Stimulated activated CD4-positive, alpha-beta T cell treated with anti-CD3 and anti-CD28 coated beads, Interleukin-12 subunit alpha, Interleukin-12 subunit beta, amount 100 ng/mL, for 48 hours (primary cell): ENCODE results near the gene PKP4.

Source experiments
- DNase-seq, 3 donors: peaks; one replicate each; pipeline ENCODE4 v3.0.0-alpha.2; 2020; ENCODE audit warnings: low read depth in 2 of 3, low spot score in 1 of 3

PKP4 gene

DNA sequence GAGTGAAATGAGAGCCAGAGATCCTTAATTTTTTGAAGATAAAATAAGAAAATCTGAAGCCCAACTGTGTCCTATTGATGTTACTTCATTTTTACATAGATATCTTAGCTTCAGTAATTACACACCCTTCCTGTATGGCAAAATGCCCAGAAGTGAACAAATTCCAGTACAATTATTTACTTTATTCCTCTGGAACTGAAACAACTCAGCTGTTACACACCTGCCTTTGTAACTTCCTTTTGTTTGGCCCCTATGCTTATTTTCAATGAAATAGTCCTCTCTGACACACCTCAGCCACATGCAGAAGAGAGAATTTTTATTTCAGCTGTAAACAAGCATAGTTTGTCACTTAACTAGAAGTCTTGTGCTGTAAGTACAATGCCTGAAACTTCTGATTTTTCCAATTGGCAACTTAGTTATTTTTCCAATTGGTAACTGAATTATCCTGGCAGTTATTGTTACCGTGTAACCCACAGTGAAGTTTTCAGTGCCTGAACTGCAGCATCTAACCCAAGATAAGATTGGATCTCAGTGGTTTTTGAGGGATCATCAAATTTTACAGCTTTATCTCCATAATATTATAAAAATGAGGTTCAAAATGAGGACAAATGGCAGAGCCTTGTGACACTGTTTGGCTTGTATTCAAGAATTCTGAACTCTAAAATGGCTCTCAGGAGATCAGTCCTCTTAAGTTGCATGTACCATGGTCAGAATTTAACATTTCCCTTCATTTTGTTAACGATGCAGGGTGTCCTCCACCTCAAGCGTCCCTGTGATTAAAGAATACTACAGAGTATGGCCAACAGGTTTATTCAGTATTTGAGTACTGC, 82.6 kb downstream of the PKP4 start:
- DNase-seq: no peak

DNA sequence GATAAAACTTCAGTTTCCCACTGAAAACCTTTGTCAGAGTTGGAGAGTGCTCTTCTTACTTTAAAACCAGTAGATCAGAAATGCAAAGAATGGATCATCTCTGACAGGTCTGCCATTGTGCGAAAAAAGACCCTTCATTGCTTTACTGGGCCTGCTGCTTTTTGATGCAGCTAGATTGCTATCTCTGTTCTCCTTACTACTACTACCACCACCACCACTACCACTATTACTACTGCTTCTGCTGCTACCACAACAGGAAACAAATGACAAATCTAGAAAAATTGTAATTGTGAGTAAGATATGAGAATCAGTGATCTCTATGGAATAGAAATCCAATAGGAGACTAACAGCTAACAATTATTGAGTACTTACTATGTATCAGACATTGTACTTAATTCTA, 85.8 kb downstream of the PKP4 start:
- DNase-seq: no peak

DNA sequence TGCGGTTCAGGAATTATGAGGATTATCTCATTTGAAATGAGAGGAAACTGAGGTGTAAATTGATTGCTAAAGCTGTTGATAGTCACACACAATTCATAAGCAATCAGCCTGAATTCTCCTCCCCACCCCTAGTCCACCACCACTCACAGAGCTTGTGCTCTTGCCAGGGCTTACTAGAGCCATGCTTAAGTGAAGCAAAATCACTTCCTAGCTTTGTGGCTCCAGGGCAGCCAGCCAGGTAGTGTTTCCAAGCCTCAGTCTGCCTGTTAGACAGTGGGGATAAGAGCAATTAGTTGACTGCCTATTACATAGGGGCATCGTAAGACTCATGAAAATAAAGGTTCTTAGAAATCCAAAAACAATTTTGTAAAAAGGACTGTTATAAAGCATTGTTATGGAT, 87.2 kb downstream of the PKP4 start:
- no peak for DNase-seq

DNA sequence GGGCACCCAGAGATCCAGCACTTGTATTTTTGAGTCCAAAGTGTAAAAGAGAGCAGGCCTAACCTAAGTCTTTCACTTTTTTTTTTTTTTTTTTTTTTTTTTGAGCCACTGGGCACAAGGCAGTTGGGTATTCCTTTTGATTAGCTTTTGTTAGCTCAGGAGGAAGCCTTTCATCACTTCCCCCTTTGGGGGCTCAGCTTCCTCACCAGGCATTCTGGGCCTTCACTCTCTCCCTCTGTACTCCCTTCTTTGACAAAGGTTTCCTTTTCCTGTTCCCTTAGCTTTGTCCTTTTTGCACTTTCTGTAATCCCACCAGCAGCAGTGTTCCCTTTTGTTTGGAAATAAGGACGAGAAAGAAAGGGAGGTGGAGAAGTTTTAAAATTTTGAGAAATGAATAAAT, 88.2 kb downstream of the PKP4 start:
- DNase-seq: no peak

DNA sequence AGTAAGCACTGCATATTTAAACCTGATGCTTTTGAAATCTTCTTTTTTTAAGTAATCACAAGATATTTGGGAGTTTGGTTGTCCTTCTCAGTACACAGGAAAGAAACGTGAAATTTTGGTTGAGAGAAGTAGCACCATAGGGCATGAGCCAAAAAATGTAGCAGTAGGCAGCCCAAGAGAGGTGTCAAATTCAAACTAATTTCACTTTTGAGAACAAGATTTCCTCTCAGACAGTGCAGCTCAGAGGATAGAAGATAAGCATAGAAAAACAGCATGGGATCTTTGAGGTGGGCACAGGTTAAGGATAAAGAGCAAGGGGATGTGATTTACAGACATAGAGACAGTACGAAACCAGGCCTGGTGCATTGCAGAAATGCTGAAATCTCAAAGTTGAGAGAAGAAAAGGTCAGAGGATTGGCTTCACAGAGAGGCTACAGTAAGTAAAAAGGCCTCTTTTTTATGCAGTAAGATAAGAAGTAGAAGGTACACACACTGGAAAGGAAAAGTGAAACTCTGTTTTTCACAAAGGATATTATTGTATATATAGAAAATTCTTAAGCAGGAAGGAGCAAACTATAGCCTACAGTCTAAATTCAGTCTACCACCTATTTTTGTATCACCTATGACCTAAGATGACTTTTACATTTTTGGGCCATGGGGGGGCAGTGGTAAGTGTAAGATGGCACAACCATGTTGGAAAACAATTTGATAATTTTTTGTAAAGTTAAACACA, 89.8 kb downstream of the PKP4 start:
- DNase-seq: no peak

DNA sequence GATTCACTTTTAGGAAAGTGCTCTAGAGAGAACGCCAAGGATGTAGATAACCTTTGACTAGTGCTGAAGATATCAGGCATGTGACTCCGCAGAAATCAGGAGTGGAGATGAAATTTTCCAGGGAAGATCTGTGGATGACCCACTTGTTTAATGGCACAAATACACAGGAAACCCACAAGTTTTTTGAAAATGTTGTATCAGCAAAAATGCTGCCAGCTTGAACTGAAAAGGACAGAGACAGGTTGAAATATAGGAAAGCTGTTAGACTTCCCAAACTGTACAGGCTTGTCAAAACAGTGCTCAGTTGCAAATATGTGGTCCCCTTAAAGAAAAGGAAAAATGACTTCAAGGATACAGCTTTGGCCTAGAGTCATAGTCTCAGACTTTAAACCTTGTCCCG, 96.5 kb downstream of the PKP4 start:
- DNase-seq: no peak

DNA sequence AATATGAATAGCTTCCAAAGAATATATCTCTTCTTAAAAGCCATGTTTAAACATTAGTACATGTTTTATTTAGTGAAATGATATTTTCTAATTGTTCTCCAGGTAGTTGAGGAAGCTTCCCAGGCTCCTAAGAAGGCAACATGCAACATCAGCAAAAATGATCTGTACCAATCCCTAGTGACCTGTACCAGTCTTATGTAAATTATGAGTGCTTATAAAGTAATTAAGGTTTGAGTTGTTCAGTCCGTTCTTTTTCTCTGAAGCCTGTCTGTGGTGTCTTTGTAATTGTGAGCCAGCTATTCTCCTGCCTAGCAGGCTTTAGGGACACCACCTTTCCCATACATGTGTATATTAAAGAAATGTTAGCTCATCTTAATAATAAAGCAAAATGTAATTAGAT, 98.2 kb downstream of the PKP4 start:
- no peak for DNase-seq

DNA sequence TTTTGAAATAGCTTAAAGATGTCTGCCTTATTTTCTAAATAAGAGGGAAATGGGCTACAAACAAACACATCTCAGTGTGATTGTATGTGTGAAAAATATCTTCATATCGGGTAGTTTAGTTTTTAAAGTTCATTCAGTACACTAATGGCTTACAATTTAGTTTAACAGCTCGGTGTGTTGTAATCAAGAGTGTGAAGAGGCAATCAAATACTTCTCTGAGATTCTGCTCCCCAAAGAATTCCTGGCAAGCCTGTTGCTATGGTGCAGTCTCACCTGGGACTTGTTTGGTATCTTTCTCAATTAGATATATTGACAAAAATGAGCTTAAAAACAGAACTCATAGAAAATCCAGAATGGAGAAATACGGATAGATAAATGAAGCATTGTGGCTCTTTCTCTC, 99.4 kb downstream of the PKP4 start:
- DNase-seq: no peak

DNA sequence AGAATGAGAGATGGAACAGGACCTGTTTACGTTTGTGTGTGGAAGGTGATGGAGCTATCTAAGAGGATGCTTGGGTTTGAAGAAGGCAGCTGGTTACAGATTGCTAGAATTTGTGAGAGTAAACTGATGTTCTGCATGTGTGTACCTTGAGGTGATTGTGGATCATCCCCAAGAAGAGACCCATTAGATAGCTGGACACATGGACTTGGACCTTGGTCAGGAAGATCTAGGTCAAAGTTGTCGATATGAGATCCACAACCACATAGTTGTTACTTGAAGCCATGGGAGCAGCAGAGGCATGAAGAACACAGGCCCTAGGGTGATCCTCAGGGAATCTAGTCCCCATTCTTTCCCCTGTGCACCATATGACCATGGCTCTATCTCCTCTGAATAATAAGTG, 101.0 kb downstream of the PKP4 start:
- no peak for DNase-seq

DNA sequence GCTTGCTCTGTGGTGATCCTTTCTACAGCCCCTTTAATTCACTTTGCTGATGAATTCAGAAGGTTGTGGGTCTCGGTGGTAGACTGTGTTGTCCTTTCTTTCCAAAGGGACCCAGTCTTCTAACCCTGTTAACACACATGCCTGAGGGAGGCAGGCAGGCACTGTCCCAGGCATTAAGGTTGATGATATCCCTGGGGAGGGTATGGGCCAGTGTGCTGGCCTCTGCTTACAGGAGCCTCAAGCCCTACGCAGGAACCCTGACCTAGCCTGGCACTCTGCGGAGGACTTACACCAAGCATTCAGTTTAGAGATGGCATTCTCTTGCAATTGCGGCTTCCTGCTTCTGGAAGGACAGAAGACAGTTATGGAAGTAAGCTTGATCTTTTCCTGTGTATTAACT, 102.5 kb downstream of the PKP4 start:
- DNase-seq: no peak

DNA sequence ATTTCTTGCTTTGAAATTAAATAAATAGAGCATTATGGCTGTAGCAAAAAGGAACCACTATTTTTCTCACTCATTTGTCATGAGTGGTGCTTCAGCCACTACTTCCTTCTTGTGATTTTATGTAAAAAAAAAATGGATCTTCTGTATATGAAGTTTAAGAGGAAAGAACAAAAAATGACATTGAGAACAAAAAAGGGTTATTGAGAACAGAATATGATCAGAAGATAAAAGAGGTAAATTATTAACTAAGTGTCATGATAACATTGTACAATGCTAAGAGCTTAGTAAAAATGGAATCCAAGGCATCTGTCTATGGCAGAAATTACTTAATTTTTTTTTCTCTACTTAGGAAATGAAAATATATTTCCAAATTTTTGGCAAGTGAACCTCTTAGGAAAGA, 103.5 kb downstream of the PKP4 start:
- no peak for DNase-seq

DNA sequence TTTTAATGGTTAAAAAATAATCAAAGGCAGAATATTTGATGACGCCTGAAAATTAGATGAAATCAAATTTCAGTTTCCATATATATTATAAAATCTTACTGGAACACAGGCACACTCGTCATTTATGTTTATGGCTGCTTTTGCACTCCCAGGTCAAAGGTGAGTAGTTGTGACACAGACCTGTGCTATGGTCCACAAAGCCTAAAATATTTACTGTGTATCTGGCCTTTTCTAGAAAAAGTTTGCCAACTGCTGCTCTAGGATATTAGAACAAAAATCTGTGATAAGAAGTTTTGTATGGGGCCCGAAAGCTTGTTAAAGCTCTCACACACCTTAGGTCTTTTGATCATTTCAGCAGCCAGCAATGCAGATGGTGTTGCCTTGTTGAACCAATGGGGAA, 104.3 kb downstream of the PKP4 start:
- DNase-seq: no peak

DNA sequence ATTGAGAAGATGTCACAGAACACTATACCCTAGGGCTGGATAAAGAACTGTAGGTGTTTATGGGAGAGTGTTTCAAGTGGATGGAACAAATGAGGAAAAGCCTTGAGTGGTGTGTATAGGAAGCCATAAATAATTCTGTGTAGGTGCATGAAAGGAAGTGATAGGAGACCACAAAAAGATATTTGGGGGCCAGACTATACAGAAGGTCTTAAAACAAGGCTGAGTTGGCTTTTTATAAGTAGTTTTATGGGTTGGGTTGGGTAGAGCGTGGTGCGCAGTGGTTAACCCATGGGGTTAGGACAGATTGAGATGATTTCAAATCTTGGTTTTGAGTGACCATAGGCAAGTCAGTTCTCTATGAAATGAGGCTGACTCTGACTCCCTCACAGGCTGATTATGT, 110.5 kb downstream of the PKP4 start:
- DNase-seq: no peak

DNA sequence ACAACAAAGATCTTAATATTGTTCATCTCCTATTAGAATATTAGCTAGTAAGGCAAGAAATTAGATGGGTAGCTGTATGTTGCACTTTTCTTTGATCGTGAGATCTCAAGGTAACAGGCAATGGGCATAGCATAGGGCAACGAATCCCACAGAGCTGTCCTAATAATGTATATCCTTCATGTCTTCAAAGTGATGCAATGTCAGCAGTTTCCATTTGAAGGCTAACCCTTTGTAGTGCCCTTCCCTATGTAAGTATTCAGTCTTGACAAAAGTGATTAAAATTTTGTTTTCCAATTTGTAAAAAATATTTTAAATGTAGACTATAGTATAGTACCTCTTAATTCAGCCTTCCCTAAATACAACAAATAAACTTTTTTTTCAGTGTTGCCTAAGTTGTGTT, 112.5 kb downstream of the PKP4 start:
- no peak for DNase-seq

DNA sequence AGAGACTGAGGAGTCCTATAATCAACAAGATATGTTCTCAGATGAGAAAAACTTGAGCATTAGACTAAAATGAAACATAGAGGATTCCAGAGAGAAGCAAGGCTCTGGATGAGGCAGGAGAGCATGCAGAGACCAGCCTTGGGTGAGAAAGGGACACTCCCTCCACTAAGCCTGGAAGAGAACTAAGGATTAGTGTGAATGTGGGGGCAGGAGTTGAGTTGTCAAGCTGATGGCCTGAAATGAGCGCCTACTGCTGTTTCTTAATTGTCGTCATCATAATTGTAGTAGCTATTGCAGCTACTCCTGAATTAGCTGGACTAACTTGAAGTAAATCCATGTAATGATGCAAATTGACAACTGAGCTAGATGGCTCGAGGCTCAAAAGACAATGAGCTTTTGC, 114.1 kb downstream of the PKP4 start:
- no peak for DNase-seq

DNA sequence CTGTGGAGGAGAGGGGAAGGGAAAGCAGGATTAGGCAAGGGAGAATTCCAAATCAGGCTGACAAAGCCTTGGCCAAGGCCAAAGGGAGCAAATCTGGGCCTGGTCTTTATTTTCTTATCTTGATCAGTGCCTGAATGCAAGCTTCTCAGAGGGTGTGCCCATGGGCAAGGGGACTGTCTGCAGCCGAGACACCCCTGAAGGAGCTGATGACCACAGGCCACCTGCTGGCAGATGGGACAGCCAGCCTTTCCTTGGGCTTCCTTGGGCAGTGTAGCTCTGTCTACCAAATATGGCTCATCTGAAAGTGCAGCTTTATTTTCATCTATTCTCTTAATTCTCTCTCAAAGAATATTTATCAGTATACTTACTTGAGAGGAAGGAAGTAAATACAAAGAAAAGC, 117.0 kb downstream of the PKP4 start:
- no peak for DNase-seq

DNA sequence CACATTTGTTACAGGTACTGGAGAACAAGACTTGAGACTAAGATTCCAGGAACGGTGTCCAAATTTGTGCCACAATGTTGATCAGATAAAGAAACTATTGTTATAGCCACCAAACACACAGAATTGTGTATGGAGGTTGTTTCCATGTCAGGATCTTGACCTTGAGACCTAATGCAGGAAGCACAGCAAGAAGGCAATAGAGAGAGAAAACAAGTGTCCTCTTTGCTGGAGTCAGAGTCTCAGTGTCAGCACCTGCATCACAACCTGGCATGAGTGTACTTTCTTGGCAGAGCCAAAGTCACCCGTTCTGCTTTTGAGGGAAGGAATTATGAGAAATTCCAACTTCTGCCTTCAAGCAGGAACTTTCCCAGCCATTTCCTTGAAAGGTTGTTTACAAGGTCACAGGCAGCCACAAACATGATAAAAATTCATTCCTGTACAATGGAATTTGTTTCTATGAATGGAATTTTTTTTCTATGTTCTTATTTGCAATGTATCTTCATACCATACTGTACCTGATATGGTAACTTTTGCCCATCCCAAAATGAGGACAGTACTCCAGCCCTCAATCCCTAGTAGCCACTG, 118.4 kb downstream of the PKP4 start:
- no peak for DNase-seq

DNA sequence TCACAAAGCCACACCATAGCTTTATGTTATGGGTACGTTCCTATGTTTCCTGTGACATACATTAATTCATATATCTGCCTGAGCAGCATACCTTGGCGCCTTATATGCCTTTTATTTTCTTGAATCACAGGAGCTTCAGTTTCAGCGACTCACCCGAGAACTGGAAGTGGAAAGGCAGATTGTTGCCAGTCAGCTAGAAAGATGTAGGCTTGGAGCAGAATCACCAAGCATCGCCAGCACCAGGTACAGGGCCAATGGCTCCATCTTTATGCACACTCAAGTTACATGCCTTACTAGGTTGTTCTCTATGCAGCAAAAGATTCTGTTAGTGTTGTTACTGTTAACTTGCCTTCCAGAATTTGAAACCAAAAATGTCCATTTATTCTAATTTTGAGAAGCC, 120.4 kb downstream of the PKP4 start:
- no peak for DNase-seq

DNA sequence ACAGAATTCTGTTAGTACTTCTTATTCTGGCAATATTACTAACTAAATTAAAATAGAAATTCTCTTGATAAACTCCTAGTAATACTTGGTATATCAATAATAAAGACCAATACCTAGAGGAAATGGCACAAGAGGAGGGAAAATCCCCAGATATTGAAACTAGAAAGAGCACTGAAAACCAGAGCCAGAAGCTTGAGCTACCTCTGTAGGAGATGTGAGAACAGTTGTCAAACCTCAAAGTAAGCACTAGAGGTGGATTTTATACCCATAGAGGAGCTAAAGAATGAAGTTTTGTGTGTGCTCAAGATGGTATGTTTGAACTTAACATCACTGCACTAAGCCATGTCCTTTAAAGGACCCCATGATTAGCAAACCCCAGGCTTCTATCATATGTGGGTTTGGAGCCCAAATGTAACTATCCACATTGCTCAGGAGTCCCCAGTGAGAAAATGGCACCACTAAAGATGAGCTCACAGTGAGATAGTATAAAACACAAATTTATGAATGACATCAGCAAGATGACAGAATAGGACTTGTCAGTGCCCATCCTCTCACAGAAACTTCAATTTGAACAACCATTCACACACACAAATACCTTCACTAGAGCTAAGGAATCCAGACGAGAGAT, 122.1 kb downstream of the PKP4 start:
- DNase-seq: no peak

DNA sequence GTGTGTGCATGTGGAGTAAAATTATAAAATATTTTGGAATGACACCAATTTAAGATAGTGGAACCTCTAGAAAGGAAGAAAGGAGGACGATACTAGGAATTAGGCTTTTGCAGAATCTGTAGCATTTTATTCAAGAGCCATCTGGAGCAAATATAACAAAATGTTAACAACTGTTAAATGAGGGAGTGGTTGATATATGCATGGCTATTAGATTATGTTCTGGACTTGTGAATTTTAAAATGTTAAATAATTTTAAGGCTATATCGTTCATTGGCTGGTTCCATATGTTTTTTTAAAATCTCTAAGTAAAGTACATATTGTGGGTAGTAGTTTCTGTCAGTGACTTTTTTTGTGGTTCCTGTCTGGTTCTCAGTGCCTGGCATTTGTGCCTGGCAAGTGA, 123.2 kb downstream of the PKP4 start:
- no peak for DNase-seq

DNA sequence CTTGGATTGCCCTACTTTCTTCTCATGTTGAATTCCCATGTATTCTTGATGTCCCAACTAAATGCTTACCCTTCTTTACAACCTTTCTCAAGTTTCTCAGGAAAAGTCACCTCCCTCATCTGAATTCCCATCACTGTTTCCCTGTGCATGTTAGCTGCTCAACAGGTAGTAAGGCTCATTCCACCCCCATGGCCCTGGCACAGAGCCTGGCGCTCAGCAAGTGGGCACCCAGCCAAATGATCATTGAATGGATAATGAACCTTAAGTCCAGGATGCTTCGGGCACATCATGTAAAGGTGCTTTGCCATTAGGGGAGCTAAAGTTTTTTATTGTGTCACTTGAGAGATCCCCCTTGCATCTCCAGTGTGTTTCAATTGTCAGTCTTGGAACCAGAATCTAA, 124.0 kb downstream of the PKP4 start:
- DNase-seq: no peak

DNA sequence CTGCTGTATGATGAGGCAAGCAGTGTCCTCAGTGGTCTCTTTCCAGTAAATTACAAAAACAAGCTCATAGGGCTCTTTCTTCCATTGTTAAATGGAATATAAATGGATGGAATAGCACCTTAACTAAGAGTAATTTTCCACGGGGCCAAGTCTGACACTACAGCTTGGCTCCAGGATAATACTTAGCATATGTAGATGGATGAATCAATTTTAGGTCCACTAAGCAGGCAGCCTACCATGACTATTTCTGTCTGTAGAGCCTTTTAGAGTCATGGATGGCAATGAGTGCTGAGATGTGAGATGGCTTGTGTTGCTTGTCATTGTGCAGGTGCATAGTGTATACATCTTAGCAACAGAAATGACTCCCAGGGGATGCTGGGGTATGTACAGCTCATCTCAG, 125.9 kb downstream of the PKP4 start:
- no peak for DNase-seq
